RWPE1 (cell line): ENCODE data around the gene NKX1-1.

Experiments
- CTCF ChIA-PET: fragments of 350-600 bp; sonication (Branson Sonifier 250); formaldehyde crosslinking; extraction: SDS; loops from one replicate; lab custom pipeline; 2021; lab: Yijun Ruan, JAX
- POLR2A ChIA-PET: fragments of 400-600 bp; formaldehyde crosslinking; extraction: SDS; loops from one replicate; lab custom pipeline; 2020; ENCODE audit warnings: antibody characterized with exemption; ENCODE audit not compliant: low non-redundant PET; lab: Yijun Ruan, JAX
- DNase-seq: peaks from one replicate; pipeline ENCODE4 v3.0.0; 2012; ENCODE audit warnings: low spot score
- H3K27ac ChIP-seq: fragments of 450-650 bp; 2 replicates; pipeline ENCODE4 v1.5.1; 2017
- TF ChIP-seq, protein P1 (sequence below): fragments of 450-650 bp; conservative IDR thresholded peaks from 2 replicates; pipeline ENCODE4 v1.5.1; 2017; ENCODE audit warnings: low read depth, mild to moderate bottlenecking

NKX1-1 gene

DNA sequence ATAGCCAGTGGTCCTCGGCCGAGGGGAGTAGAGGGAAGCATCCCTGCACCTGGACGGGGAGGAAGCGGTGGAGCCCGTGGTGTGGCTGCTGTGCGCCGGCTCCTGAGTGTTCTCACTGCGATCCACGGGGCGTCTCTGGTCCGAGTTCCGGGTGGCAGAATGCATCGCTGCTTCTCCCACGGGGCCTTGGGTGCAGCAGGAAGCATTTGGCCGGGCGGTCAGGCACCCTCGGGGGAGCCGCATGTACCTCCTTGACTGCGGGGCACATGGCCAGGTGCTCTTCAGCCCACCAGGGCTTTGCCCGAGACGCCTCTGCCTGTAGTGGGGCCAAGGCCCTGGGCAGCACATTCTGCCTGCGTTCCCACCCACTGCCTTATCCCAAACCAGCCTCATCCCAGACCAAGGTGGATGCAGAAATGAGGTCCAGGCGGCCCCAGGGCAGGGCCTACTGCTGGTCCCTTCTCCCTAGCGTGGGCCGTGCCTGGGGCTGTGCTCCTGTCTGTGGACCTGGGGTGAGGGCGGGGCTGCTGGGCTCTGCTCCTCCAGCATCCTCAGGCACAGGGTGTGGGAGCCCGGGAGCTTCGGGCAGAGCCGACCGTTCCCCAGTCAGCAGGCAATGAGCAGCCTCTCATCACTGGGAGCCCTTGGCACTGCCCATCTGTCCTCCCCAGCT lies 27.5 kb downstream of the NKX1-1 start:
- TF ChIP-seq, protein P1, sequence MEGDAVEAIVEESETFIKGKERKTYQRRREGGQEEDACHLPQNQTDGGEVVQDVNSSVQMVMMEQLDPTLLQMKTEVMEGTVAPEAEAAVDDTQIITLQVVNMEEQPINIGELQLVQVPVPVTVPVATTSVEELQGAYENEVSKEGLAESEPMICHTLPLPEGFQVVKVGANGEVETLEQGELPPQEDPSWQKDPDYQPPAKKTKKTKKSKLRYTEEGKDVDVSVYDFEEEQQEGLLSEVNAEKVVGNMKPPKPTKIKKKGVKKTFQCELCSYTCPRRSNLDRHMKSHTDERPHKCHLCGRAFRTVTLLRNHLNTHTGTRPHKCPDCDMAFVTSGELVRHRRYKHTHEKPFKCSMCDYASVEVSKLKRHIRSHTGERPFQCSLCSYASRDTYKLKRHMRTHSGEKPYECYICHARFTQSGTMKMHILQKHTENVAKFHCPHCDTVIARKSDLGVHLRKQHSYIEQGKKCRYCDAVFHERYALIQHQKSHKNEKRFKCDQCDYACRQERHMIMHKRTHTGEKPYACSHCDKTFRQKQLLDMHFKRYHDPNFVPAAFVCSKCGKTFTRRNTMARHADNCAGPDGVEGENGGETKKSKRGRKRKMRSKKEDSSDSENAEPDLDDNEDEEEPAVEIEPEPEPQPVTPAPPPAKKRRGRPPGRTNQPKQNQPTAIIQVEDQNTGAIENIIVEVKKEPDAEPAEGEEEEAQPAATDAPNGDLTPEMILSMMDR = no peak
- no peak for DNase-seq
- ChIA-PET POLR2A (no interaction called here), CTCF (no interaction called here)
- H3K27ac ChIP-seq = no peak overlapping the region

DNA sequence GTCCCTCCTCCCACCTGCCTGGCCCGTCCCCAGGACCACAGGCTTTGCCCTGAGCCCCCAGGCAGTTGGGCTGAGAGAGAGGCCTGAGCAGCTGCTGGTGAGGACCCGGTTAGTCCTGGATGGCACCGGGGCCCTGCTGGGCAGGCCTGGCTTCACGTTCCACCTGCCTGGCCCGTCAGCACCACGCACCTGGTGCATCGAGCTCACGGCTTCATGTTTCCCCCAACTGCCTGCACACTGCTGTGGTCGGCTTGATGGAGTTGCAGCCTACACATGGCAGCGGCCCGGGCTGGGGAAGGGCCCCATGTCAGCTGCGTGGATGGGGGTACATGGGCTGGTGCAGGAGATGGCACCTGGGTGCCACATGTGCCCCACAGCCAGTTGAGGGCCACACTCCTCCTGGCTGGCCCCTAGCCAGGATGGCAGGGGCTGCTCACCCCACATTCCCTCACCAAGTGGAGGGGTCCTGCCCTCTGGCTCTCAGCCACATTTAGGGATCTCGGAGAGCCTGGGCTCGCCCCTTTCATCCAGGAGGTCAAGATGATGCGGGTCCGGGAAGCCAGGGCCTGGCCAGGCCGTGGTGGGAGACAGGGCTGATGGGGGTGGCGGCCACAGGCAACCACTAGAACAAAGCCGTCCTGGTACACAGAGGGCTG lies 28.5 kb downstream of the NKX1-1 start:
- TF ChIP-seq, protein P1 = no peak
- DNase-seq = no peak
- POLR2A ChIA-PET = no interaction called here
- CTCF ChIA-PET = no interaction called here
- H3K27ac ChIP-seq = no peak overlapping the region

DNA sequence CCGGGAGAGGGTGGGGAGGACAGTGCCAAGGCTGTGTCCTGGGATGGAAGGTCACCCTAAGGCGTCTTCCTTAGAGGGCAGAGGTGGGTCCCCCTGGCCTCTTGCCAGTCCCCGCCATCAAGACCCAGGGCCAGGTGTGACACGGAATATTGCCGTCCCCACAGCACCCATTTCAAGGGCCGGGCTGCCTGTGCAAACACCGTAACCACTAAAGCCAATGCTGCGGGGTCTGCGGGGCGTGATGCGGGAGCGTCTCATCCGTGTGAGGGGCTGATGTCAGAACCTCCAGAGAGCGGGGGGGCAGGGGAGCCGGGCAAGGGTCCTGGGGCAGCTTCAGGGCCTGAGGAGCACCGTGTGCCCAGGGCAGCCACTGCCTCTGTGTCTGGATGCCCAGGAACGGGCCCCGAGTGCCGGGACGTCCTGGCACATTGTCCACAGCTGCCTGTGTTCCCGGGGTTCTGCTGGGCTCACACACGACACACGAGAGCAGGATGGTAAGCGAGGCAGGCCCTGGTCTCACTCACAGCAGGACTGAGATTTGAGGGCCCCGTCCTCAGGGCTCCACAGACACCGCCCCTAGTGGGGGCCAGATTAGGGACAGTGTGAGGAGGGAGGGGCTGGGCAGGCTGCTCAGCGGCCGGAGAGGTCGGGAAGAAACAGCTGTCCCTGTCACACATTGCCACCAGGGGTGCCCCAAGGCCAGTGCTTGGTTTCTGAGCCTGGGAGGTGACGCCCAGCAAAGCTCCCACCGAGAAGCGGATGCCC lies 29.2 kb downstream of the NKX1-1 start:
- CTCF ChIA-PET = no interaction called here
- no peak overlapping the region for H3K27ac ChIP-seq
- TF ChIP-seq, protein P1 = no peak
- POLR2A ChIA-PET = no interaction called here
- DNase-seq = no peak

DNA sequence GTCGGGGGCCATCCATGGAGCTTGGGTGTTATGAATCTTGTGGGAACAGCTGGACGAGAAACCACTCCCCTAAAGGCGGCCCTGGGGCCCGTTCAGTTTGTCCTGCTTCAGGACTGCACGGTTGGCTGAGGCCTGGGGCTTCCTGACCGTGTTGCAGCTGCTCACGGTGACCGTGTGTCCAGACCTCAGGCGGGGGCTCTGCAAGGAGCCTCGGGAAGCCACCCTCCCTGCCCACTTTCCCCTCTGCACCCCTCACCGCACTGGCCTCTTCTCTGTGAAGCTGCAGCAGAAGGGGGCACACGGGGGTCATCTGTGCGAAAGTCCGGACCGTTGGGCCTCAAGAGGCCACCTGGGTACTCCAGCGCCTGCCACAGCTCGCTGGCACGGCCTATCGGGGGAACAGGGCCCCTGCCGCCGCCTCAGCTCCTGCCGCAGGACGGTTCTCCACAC lies 29.8 kb downstream of the NKX1-1 start:
- POLR2A ChIA-PET = no interaction called here
- CTCF ChIA-PET = interaction anchor here (0.7 kb wide), 1 partner anchor 603 kb away, joined by 5 read pairs; no protein-coding TSS in a partner anchor
- TF ChIP-seq, protein P1 = no peak
- no peak for DNase-seq
- H3K27ac ChIP-seq = no peak overlapping the region

DNA sequence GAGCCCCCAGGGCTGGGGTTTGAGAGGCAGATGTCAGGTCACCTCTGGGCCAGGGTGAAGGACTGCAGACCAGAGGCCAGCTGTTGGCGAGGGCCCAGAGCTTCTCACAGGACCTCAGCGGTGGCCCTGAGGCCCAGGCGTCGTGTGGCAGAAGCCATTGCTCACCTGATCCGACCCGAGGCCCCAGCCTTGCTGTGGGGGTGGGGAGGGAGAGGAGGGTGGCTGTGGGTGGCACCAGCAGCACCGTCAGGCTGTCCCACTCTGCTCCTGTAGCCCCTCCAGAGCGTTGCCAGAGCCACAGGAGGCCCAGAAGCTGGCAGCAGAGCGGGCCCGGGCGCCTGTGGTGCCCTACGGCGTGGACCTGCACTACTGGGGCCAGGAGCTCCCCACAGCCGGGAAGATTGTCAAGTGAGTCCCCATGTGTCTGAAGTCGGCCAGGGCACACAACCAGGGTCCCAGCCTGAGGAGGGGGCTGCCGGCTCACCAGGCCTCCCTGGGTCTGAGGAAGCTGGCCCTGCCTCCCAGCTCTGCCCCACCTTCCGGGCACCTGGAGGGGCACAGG lies 30.4 kb downstream of the NKX1-1 start:
- TF ChIP-seq, protein P1 = no peak
- POLR2A ChIA-PET = no interaction called here
- no peak for DNase-seq
- no peak overlapping the region for H3K27ac ChIP-seq
- CTCF ChIA-PET = interaction anchor here (0.7 kb wide), 1 partner anchor 604 kb away, joined by 5 read pairs; no protein-coding TSS in a partner anchor

DNA sequence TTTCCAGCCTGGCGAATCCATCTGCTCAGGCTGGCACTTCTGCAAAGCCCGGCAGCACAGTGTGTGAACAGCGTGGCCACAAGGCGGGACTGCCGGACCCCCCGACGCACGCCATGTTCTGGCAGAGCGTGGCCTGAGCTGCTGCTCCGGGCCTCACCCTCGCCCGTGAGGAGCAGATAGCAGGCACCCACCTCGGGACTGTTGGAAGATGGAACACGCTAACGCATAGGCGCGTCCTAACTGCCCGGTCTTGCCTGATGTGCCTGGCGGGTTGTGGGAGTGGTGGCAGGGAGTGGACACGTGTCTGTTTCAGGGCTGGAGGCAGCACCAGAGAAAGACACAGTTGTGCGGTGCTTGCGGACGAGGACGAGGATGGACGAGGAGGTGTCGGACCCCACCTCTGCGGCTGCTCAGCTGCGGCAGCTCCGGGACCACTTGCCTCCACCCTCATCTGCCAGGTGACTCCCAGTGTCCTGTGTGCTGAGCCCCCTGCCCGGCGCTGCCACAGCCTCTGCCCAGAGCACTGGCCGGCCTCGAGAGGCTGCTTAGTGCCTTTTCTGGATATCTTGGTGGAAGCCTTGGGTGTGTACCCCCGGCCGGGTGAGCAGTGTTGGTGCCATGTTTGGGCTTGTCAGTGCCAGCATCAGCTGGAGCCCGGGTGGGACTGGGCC lies 31.1 kb downstream of the NKX1-1 start:
- TF ChIP-seq, protein P1 = no peak
- POLR2A ChIA-PET = no interaction called here
- DNase-seq = no peak
- no peak overlapping the region for H3K27ac ChIP-seq
- CTCF ChIA-PET = interaction anchor here (0.7 kb wide), 1 partner anchor 19 kb away, joined by 4 read pairs; no protein-coding TSS in a partner anchor
